Measurements from ENCODE around the gene LGALS9. TPM values are rescaled to one million over a fixed set of nuclear protein-coding genes. Genes with fewer than 3 reads are reported as not detected.

LGALS9 gene
- total RNA-seq, 1 experiment from 2014 or later = 3.0 TPM

GRCh38 chr17:27593857-27594255 is 37.1 kb upstream of the LGALS9 start:
- no peaks in the 10 kb centered on the region for H3K27me3 ChIP-seq (replicated peaks; ENCODE audit: control insufficient read depth, insufficient read depth, low read length)
- intact Hi-C loops (cut with micrococcal nuclease; ENCODE audit: unreplicated experiment) = loop anchor here (1.0 kb wide), 1 partner anchor 25 kb away; no protein-coding TSS in a partner anchor
- BruUV-seq (replicated peaks) = no TSS peak
- Mint-ChIP-seq H3K4me1 (ENCODE audit: low read depth, unreplicated experiment) (no peaks in the 10 kb centered on the region), H3K9me3 (ENCODE audit: unreplicated experiment) (no peaks in the 10 kb centered on the region), H3K36me3 (ENCODE audit: insufficient read depth, unreplicated experiment) (peaks cover 10% of the 10 kb centered on the region), H3K27me3 (ENCODE audit: insufficient read depth, unreplicated experiment) (no peaks in the 10 kb centered on the region), H3K27ac (ENCODE audit: unreplicated experiment) (no peak overlapping the region), H3K4me3 (ENCODE audit: unreplicated experiment) (no peak overlapping the region)
- H3K4me3 ChIP-seq (ENCODE audit: low read depth, low read length) = no peak overlapping the region
- TF ChIP-seq, protein P1, sequence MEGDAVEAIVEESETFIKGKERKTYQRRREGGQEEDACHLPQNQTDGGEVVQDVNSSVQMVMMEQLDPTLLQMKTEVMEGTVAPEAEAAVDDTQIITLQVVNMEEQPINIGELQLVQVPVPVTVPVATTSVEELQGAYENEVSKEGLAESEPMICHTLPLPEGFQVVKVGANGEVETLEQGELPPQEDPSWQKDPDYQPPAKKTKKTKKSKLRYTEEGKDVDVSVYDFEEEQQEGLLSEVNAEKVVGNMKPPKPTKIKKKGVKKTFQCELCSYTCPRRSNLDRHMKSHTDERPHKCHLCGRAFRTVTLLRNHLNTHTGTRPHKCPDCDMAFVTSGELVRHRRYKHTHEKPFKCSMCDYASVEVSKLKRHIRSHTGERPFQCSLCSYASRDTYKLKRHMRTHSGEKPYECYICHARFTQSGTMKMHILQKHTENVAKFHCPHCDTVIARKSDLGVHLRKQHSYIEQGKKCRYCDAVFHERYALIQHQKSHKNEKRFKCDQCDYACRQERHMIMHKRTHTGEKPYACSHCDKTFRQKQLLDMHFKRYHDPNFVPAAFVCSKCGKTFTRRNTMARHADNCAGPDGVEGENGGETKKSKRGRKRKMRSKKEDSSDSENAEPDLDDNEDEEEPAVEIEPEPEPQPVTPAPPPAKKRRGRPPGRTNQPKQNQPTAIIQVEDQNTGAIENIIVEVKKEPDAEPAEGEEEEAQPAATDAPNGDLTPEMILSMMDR (IDR thresholded peaks at IDR 0.05; ENCODE audit: insufficient read depth in 1 of 2, low read depth in 1 of 2, low read length in 1 of 2, severe bottlenecking in 1 of 2, unreplicated experiment in 1 of 2) = no peak
- peaks cover 2% of the 10 kb centered on the region; the same call in 1 of the 2 replicates for H3K36me3 ChIP-seq (ENCODE audit: control insufficient read depth, insufficient read depth, low read length)
- no peak for DNase-seq
- H3K4me1 ChIP-seq = no peaks in the 10 kb centered on the region; the same call in 1 of the 2 replicates
- POLR2A ChIA-PET = no interaction called here
- no peaks in the 10 kb centered on the region for H3K9me3 ChIP-seq
- CTCF ChIA-PET = interaction anchor here (0.7 to 2.0 kb wide), 6 partner anchors 38 to 138 kb away, joined by 3 to 11 read pairs (median 3); partner anchors contain the start of gene KSR1

DNA sequence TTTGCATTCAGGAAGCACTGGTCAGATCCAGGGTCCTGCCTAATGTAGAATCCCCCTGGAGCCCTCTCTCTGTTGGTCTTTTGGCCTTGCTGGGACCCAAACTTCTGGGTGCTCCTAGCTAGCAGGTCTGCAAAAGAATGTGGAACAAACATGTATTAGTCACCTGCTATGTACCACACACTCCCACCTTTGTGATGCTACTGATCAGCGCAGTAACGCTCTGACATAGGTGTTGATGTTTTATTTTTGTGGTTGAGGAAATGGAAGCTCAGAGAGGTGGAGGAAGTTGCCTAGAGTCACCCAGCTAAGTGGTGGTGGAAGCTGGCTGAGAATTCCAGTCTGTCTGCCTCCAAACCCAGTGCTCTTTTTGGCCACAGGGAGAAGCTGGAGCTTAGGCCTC is 35.8 kb upstream of the LGALS9 start:
- no peaks in the 10 kb centered on the region for H3K27me3 ChIP-seq (replicated peaks; ENCODE audit: control insufficient read depth, insufficient read depth, low read length)
- ChIA-PET POLR2A (no interaction called here), CTCF (interaction anchor here (1.5 to 1.6 kb wide), 2 partner anchors 103 to 139 kb away, joined by 3 to 10 read pairs; partner anchors contain the start of gene KSR1)
- TF ChIP-seq, protein P1 (IDR thresholded peaks at IDR 0.05; ENCODE audit: insufficient read depth in 1 of 2, low read depth in 1 of 2, low read length in 1 of 2, severe bottlenecking in 1 of 2, unreplicated experiment in 1 of 2) = no peak
- no peak for DNase-seq
- H3K4me1 ChIP-seq = no peaks in the 10 kb centered on the region
- Mint-ChIP-seq H3K4me3 (ENCODE audit: unreplicated experiment) (no peak overlapping the region), H3K27me3 (ENCODE audit: insufficient read depth, unreplicated experiment) (no peaks in the 10 kb centered on the region), H3K9me3 (ENCODE audit: unreplicated experiment) (no peaks in the 10 kb centered on the region), H3K4me1 (ENCODE audit: low read depth, unreplicated experiment) (no peaks in the 10 kb centered on the region), H3K27ac (ENCODE audit: unreplicated experiment) (no peak overlapping the region), H3K36me3 (ENCODE audit: insufficient read depth, unreplicated experiment) (peaks cover 17% of the 10 kb centered on the region)
- intact Hi-C loops (cut with micrococcal nuclease; ENCODE audit: unreplicated experiment) = no loop called here
- peaks cover 2% of the 10 kb centered on the region; the same call in 1 of the 2 replicates for H3K36me3 ChIP-seq (ENCODE audit: control insufficient read depth, insufficient read depth, low read length)
- no peaks in the 10 kb centered on the region for H3K9me3 ChIP-seq
- no TSS peak for BruUV-seq (replicated peaks)
- no peak overlapping the region for H3K4me3 ChIP-seq (ENCODE audit: low read depth, low read length)

GRCh38 chr17:27596096-27596495 is 34.9 kb upstream of the LGALS9 start:
- H3K4me1 Mint-ChIP-seq (ENCODE audit: low read depth, unreplicated experiment) = no peaks in the 10 kb centered on the region
- no TSS peak for BruUV-seq (replicated peaks)
- ChIA-PET POLR2A (no interaction called here), CTCF (interaction anchor here (0.7 to 1.6 kb wide), 2 partner anchors 52 to 140 kb away, joined by 3 to 10 read pairs; partner anchors contain the start of gene KSR1)
- DNase-seq = no peak
- peaks cover 24% of the 10 kb centered on the region for H3K36me3 Mint-ChIP-seq (ENCODE audit: insufficient read depth, unreplicated experiment)
- no peaks in the 10 kb centered on the region for H3K27me3 ChIP-seq (replicated peaks; ENCODE audit: control insufficient read depth, insufficient read depth, low read length)
- H3K4me3 ChIP-seq (ENCODE audit: low read depth, low read length) = no peak overlapping the region
- TF ChIP-seq, protein P1 (IDR thresholded peaks at IDR 0.05; ENCODE audit: insufficient read depth in 1 of 2, low read depth in 1 of 2, low read length in 1 of 2, severe bottlenecking in 1 of 2, unreplicated experiment in 1 of 2) = no peak
- no peaks in the 10 kb centered on the region for H3K27me3 Mint-ChIP-seq (ENCODE audit: insufficient read depth, unreplicated experiment)
- peaks cover 2% of the 10 kb centered on the region; the same call in 1 of the 2 replicates for H3K36me3 ChIP-seq (ENCODE audit: control insufficient read depth, insufficient read depth, low read length)
- no peaks in the 10 kb centered on the region for H3K9me3 Mint-ChIP-seq (ENCODE audit: unreplicated experiment)
- H3K9me3 ChIP-seq = no peaks in the 10 kb centered on the region
- intact Hi-C loops (cut with micrococcal nuclease; ENCODE audit: unreplicated experiment) = no loop called here
- no peak overlapping the region for H3K4me3 Mint-ChIP-seq (ENCODE audit: unreplicated experiment)
- H3K4me1 ChIP-seq = no peaks in the 10 kb centered on the region
- no peak overlapping the region for H3K27ac Mint-ChIP-seq (ENCODE audit: unreplicated experiment)

Measured in Caco-2 (cell line).